Occipital lobe (tissue), 2 donors: ENCODE measurements around the gene S100PBP. TPM values are rescaled to one million over a fixed set of nuclear protein-coding genes. Genes with fewer than 3 reads are reported as not detected.

Experiments used
- DNase-seq: peaks from one replicate; lab custom pipeline; 2025; lab: John Stamatoyannopoulos, UW
- total RNA-seq: library from RNA; depleted of rRNA; stranded (reverse); fragments of >200 nt; gene quantifications from one replicate; pipeline ENCODE4 v1.2.3, GENCODE V29; 2014

Gene S100PBP
- total RNA-seq, 1 donor from 2014 or later, result 42.7 TPM

- no peak for DNase-seq
These were observed 52.6 kb downstream of the S100PBP start for GRCh38 chr1:32869923-32870614.

- DNase-seq, result no peak
These were observed 53.3 kb downstream of the S100PBP start, which contains the start of gene FNDC5 for GRCh38 chr1:32870615-32871363. Gene FNDC5 (minus strand): TSS chr1:32870912.

GRCh38 chr1:32871364-32872191 lies 54.1 kb downstream of the S100PBP start:
- DNase-seq, result no peak

- no peak for DNase-seq
These were observed 54.7 kb downstream of the S100PBP start for GRCh38 chr1:32872192-32872460.

GRCh38 chr1:32873484-32873883 lies 56.0 kb downstream of the S100PBP start:
- no peak for DNase-seq

- no peak for DNase-seq
These were observed 57.7 kb downstream of the S100PBP start for GRCh38 chr1:32874860-32875752.

GRCh38 chr1:32876341-32877210 lies 59.1 kb downstream of the S100PBP start:
- no peak for DNase-seq

- DNase-seq, result no peak
These were observed 60.0 kb downstream of the S100PBP start for GRCh38 chr1:32877211-32878110.

- no peak for DNase-seq
These were observed 60.7 kb downstream of the S100PBP start for GRCh38 chr1:32878183-32878582.

GRCh38 chr1:32878637-32879041 lies 61.2 kb downstream of the S100PBP start:
- DNase-seq, result no peak

- no peak for DNase-seq
These were observed 63.8 kb downstream of the S100PBP start for GRCh38 chr1:32881291-32881690.

- no peak for DNase-seq
These were observed 64.7 kb downstream of the S100PBP start for GRCh38 chr1:32881871-32882850.

- no peak for DNase-seq
These were observed 66.0 kb downstream of the S100PBP start for GRCh38 chr1:32883338-32884031.

GRCh38 chr1:32884032-32884372 lies 66.5 kb downstream of the S100PBP start:
- no peak for DNase-seq

GRCh38 chr1:32884726-32885125 lies 67.3 kb downstream of the S100PBP start:
- no peak for DNase-seq

- DNase-seq, result no peak
These were observed 68.2 kb downstream of the S100PBP start for GRCh38 chr1:32885676-32886003.

- no peak for DNase-seq
These were observed 68.8 kb downstream of the S100PBP start, which contains the start of gene HPCA for GRCh38 chr1:32886004-32886827. Gene HPCA (plus strand): TSS chr1:32886491. CDS start chr1:32888899, 2,408 bp downstream.
